GM12891 (cell line): ENCODE data around the gene TMEM33.

Source experiments
- POLR2A ChIP-seq: IDR thresholded peaks from 2 replicates; pipeline ENCODE4 v1.6.1; 2011; ENCODE audit warnings: low read depth, low read length, control low read depth
- POLR2AphosphoS5 ChIP-seq: IDR thresholded peaks from 2 replicates; pipeline ENCODE4 v1.6.1; 2011; ENCODE audit warnings: low read depth, low read length, control low read depth
- SPI1 ChIP-seq: IDR thresholded peaks from 2 replicates; pipeline ENCODE4 v1.6.1; 2011; ENCODE audit warnings: low read depth, low read length, control low read depth
- TAF1 ChIP-seq: IDR thresholded peaks from 2 replicates; pipeline ENCODE4 v1.6.1; 2011; ENCODE audit warnings: low read depth, low read length, control low read depth

GRCh38 chr4:41912546-41912945 is 22.7 kb upstream of the TMEM33 start:
- no peak for TF ChIP-seq POLR2A
- TF ChIP-seq POLR2AphosphoS5: no peak
- TF ChIP-seq TAF1: no peak
- no peak for TF ChIP-seq SPI1
